AG08395 (cell line): Measurements from ENCODE around the gene ARHGAP36.

ENCODE experiments used
- DNase-seq: peaks from one replicate; pipeline ENCODE4 v3.0.0; 2012; ENCODE audit warnings: mixed read lengths, low spot score

The ARHGAP36 gene, protein sequence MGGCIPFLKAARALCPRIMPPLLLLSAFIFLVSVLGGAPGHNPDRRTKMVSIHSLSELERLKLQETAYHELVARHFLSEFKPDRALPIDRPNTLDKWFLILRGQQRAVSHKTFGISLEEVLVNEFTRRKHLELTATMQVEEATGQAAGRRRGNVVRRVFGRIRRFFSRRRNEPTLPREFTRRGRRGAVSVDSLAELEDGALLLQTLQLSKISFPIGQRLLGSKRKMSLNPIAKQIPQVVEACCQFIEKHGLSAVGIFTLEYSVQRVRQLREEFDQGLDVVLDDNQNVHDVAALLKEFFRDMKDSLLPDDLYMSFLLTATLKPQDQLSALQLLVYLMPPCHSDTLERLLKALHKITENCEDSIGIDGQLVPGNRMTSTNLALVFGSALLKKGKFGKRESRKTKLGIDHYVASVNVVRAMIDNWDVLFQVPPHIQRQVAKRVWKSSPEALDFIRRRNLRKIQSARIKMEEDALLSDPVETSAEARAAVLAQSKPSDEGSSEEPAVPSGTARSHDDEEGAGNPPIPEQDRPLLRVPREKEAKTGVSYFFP

DNA sequence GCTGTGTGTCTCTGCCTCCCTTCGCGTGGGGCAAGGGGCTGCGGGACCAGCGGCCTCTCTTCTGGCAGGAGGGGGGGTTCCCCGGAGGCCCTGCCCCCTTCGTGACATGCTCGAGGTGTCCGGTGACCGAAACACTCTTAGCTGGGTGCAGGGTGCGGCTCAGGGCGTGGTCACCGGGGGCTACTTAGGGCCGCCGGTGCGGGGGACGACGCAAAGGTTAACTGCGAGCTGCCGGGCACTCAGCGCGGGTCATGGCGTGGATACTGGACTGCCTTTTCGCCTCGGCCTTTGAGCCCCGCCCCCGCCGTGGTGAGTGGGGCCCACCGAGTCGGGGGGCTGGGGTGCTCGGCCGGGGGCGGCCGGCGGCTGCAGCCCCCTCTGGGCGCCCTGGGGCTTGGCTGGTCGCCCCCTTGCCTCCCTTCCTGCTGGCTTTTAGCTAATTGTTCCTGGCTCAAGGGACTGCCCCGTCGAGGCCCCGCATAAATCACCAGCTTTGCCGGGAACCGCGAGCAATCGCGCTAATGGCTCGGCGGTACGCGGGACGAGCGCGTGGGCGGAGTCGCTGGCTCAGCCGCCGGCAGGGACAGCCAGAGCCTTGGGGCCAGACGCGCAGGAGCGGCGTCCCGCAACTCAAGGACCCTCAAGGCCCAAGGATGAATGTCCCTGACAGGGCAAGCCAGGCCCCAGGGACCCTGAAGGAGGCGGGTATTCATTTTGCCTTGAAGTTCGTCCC, at the start of gene ARHGAP36:
TSS of gene ARHGAP36 (plus strand) at position 211 of the 733 bp plus-strand sequence. CDS start 23,320 bp downstream, outside the sequence.
- no peak for DNase-seq

DNA sequence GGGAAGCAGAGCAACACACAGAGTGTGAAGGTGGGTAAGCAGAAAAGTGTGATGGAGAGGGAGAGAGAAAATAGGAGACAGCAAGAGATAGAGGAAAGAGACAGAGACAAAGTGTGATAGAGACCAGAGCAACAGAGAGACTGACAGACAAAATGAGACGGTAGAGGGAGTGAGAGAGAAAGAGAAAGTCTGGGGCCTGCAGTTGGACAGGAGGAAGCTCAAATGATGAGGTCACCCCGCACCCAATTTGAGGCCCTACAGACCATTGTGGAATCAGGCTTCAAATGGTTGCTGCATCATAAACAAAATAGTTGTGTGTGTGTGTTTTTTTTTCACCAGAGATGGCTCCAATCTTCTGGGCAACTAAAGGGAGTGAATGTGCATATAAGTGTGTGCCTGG, 48.0 kb upstream of the ARHGAP36 start:
- DNase-seq = no peak

DNA sequence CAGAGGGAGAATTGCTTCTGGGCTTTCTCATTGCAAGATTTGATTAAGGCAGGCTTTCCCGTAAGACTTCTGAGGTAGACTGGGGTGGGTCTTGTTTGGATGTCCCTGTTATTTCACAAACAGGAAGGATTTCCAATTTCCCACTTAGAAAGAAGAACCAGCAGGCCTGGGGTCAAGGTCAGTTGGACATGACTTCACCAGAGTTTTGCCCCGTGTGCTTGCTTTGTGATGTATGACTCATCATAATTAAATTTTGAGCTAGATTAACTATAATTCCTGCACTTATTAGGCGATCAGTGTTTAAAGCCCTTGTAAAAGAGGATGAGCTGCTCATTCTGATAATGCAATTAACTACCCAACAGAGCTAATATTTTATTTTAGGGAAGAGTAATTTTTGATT, 32.8 kb upstream of the ARHGAP36 start:
- DNase-seq = no peak

DNA sequence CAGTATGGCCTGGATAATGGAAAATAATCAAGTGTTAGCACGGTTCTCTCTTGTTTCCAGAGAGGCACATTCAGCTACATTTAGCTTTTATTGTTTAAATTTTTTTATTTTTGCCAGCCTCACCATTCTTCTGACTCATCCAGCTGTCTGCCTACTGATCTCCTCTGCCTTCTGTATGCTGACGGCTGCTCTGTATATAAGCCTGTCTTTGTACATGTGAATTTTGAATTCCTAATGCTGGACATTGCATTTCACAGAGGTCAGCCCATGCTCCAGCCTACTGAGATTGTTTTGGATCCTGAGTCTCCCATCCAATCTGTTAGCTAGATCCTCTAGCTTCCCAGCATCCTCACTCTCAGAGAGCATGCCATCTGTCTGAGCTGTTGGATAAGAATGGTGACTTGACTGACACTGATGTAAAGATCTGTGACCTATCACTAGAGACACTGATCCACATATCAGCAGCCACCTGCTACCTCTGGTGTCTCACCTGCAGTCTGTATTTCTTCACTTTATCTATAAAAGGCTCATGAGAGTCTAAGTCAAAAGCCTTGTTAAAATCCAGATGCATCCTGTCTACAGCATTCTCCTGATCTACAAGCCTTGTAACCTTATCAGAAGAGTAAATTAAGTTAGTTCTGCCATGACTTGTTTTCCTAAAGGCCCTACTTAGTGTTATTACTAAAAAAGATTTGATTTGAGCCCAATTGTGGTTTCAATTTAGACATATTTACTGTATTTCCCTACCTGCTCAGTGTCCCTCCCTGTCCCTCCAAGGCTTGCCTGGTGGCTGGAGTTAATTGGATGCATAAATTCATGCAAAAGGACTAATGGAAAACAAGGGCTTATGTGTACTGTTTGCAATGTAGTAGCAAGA, 25.6 kb upstream of the ARHGAP36 start:
- DNase-seq = no peak

DNA sequence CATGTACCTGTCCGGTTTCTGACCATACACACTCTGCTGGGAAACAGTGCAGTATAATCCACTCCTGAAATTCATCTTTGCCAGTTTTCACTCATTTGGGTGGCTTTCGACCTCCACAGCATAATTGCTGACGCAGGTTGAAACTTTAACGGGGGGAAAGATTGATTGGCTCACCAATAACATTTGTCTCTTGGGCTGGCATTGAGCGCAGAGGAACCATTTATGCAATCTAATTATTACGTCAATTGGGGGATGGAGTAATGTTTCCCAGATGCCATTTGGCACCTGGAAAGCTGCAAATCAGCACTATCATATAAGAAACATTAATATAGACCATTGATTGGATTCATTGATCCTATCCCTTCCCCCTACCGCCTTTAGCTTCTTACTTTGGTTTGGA, 24.1 kb upstream of the ARHGAP36 start:
- no peak for DNase-seq

DNA sequence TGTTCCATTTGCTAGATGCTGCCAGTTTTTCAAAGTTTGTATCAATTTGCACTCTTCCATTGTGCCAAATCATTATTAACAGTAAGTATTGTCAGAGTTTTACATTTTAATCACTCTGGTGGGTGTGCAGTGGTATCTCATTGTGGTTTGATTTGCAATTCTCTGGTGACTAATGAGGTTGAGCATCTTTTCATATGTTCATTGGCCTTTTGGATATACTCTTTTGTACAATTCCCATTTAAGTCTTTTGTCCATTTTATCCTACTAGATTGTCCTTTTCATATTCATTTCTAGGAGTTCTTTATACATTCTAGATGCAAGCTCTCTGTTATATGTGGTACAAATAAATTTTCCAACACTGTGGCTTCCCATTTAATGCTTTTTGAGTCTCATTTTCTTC, 17.4 kb upstream of the ARHGAP36 start:
- DNase-seq = no peak

DNA sequence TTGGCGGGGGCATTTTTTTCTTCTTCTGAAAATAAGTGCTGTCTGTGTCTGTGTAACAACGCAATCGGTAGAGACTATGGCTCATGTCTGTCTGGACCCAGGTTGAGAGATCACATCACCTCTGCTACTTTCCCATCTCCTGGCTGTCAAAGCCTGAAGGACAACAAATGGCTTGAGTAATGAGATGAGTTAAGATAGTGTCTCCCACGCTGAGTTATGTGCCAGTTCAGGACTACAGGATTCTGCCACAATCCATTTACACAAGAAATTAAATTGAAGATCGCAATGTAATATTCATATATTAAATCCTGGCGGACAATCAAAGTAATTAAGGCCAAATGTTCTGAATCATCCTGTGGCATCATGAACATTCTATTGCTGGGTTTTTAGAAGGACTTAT, 16.5 kb upstream of the ARHGAP36 start:
- DNase-seq = no peak

DNA sequence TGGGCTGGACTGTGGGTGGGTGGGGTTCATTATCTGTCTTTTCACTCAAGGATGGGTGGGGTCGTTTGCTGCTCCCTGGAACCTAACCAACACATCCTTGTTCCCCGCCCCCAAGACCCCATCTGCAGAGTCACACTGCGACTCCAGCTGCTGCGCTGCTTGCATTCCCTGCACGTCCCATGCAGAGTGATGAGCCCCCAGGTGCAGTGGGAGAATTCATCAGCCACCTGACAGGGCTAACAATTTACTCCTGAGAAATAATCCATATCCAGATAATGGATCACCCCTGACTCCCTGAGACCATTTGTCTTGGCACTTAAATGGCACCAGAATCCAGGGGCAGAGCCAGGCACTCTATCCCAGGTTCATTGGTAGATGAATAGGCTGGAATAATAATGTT, 12.4 kb upstream of the ARHGAP36 start:
- no peak for DNase-seq

DNA sequence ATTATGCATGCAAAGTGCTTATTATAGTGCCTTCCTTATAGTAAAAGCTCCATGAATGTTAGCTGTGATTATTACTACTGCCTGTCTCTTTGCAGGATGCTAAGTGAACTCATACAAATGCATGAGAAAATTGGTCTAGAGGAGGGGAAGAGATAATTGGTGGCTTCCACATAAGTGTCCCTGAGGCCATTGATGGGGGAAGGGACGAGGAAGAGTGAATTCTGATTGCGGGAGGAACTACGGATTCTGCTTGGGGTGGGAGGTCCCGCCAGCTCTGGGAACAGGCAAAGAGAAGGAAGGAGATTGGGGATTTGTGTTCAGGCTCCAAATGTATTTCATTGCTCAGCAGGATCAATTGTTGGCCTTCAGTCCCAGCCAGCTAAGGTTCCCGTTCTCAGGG, 11.6 kb upstream of the ARHGAP36 start:
- DNase-seq = no peak

DNA sequence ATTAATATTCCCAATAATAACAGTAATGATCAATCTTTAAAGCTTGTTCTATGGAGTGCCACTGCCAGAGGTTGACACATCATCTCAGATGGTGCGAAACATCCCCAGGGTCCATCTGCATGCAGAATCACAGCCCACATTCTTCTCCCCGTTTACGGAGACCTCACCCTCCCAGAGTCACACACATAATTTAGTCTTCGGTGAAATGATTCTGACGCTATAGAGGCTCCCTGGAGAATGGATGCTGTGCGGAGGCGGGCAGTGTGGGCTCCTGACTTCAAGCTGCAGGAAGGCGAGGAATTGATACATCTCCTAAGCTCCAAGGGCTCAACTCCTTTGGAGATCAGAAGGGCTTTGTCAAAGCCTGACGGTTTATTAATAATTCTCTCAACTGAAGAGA, 11.0 kb upstream of the ARHGAP36 start:
- no peak for DNase-seq

DNA sequence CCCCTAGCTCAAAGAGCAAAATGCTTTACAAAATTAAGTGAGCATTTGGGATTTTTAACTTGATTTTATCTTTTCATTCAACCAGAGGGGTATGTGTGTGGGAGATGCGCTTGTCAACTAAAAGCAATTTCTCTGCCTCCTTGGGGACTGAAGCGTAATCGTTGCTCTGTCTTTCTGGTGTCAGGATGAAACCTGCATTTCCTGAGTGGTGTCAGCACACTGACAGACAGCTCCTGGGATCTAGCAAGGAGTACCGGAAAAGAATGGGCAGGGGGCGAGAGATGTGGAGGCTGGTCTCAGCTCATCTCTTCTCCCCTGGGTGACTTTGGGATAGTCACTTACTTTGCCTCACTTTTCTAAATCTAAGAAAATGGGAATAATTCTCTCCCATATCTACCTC, 5.1 kb upstream of the ARHGAP36 start:
- DNase-seq = no peak

DNA sequence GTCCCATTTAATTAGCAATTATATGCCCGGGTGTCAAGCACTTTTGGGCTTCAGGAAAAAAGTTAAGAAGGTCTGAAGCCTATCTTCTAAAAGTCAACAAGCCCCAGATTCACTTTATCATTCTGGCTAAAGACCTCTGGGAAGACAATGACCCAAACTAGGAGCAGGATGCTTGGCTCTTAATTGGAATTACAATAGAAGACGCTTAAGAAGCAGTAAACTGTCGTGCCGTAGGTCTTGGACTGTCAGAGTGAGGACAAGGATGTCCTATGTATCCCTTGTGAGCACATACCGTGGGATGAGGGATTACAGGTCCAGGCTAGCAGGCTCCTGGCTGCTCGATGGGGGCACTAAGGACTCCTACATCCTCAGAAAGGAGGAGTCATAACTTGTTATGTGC, 3.2 kb upstream of the ARHGAP36 start:
- DNase-seq = no peak

DNA sequence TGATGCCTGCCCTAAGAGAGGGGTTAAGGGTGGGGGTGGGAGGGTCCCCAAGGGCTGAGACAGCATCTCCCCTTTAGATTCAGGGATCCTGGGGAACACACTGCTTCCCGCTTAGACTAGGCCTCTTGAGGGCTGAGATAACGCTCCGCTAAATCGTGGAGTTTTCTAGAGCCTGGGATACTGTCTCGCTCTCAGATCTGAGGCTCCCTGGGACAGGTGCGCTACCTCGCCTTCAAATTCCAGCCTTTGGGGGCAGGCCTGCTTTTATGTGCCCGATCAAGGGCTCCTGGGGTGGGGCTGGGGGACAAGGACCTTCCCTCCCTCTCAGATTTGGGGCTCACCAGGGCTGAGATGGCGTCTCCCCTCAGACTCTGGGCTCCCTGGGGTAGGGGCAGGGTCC, 440 bp upstream of the ARHGAP36 start:
- DNase-seq = no peak

DNA sequence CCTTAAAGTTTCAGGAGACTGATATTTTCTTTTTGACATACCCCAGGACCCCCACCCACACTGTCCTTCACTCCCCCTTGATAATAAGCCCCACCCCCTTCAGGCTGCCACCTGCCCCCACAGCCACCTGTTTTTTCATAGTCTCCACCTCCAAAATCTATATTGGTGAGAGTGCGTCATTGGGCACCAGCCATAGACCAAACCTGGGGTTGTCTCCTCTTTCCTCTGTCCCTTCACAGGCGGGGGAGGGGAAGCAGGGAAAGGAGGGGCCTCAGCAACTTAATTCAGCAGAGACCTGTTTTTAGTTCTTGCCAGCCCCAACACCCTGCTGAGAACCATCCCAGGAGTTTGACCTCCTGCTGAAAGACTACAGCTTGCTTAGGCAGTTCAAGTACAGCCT, 1.1 kb downstream of the ARHGAP36 start:
- DNase-seq = no peak

DNA sequence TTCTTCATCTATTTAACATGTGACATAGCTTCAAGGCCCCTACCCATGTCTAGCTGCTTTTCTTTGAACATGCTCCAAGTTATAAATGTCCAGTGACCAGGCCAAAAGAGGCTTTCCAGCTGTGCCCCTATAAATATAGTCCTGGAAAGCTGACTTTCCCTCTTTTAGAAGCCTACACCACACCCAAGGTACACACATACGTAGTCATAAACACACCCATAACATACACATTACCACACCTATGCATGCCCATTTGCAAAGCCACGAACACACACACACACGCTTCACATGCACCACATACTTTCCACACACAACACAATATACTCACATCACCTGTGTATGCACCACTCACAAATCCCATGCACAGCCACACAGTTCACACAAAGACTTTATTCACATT, 2.0 kb downstream of the ARHGAP36 start:
- DNase-seq = no peak

DNA sequence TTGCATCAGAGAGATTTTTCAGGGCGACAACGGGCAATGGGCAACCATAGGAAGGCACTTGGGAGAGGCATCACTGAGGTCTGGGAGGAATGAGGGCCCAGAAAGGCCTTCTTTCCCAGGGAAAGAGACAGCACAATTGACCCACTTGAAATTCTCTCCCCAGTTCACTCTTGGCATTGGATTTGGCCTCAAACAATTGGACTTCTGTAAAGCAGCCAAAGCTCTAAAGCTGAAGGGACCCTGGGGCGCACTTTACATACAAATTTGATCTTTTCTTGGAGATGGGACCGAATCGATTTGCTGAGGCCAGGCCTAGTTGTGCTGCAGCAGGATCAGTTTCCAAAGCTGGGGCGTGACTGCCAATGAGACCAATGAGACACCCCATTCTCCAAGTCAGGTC, 3.2 kb downstream of the ARHGAP36 start:
- no peak for DNase-seq

DNA sequence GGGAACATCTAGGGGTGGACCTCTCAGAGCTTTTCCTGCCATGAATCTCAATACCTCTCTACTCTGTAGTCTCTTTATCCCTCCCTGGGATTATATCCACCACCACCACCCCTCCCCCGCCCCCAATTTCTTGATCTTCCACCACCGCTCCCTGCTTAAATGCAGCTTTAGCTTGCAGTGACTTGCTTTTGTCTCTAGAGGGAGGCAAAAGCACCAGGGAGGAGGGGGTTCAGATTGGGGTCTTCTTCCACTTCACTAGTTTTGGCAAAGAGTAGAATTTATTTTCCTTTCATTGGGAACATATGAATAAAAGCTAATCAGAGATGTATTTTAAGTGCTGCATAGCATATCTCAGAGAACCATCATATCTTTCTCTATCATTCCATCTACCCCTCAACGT, 5.5 kb downstream of the ARHGAP36 start:
- DNase-seq = no peak

DNA sequence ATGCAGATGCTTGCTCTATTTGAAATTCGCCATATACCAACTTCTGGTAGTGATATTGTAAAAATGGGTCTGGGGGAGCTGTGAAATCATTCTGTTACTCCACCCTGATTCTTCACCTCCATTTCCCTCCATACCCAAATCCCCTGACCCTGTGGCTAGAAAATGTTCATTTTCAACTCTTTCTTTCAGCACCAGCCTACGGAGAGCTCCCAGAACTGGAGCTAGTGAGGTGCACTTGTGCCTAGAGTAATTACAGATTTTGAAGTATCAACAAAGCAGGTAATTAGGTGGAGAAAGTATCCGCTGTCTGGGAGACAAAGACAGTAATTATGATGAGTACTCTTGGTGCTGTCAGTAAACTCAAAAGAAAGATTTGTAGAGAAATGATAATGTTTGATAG, 8.1 kb downstream of the ARHGAP36 start:
- DNase-seq = no peak

DNA sequence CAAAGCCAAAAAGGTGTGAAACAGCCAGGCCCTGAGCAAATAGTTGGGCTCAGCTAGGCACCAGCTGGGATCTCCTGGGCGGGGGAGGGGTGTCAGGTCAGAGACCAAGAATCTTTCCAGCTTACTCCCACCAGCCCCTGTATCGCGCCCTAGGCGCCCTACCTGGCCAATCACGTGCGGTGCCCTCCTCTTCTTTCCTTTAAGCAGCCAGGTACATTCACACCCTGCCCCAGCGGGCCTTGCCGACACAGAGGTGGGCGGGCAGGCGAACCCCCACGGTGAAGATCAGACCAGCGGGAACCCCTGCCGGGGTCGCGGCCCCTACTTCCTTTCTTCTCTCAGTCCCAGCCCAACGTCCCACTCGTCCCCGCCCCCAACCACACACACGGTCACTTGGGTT, 9.1 kb downstream of the ARHGAP36 start:
- DNase-seq = no peak

DNA sequence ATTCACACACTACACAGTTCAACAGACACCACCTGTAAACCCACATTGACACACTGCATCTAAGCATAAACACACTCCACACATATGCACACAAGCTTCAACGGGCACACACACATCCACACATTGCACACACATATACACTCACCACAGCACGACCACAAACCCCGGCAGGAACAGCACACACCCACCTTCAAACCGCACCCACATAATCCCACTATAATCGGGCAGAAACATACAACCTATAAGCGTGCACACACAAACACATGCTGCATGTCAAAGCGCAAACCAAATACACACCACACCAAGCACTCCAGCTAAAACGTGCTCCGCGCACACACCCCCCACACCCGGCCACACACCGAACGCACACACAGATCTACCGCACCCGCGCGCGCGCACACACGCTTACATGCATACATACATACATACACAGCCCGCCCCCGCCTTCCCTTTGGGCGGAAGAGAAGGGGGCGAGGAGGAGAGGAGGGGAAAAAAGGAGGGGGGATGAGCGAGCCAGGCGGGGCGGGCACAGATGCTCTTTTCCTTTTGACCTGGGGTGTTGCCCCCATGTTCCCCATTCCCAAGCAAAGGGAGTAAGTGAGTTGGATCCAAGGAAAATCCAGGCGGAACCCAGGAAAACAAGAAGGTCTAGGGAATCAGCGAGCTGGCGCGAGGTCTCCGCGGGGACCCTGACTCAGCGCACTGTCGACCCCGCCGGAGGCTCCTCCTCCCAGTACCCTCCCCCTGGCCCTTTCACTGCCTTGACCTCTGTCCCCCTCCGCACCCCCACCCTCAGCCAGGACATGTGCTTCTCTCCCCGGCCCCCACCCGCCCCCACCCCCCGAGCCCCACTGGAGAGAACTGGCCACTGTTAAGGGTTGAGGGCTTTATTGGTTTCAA, 9.9 kb downstream of the ARHGAP36 start:
- DNase-seq = no peak
